Neural progenitor cell (in vitro differentiated cells): ENCODE measurements around the gene RCOR1.

Experiments used
- EZH2 ChIP-seq: fragments of 200-600 bp; sonication (generic); IDR thresholded peaks from 2 replicates; pipeline ENCODE4 v1.6.1; 2017; ENCODE audit warnings: antibody characterized with exemption, mild to moderate bottlenecking, moderate library complexity
- EZH2phosphoT487 ChIP-seq: fragments of 200-600 bp; sonication (generic); IDR thresholded peaks from 2 replicates; pipeline ENCODE4 v1.6.1; 2017; ENCODE audit warnings: antibody characterized with exemption
- TF ChIP-seq, protein P1 (sequence below): fragments of 200-600 bp; sonication (generic); IDR thresholded peaks from 2 replicates; pipeline ENCODE4 v1.5.1; 2017; ENCODE audit warnings: antibody characterized with exemption, mild to moderate bottlenecking

DNA sequence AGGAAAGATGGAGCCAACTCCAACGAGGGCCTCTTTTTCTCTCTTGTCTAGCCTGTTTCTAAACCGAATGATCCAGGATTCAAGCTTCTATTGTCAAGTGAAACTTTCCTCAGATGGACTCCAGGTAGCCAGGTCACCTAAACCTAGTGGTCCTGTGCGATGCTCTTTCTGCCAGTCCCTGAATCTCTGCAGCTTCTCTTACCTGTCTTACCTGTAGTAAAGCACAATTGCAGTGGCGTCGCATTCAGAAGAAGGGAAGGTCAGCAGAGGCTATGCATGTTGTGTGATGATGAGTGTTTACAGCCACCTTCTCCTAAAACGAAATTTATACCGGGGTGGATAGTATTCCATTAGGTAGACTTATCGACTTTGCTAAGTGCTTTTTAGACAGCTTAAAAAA, 137.4 kb downstream of the RCOR1 start:
- TF ChIP-seq, protein P1, sequence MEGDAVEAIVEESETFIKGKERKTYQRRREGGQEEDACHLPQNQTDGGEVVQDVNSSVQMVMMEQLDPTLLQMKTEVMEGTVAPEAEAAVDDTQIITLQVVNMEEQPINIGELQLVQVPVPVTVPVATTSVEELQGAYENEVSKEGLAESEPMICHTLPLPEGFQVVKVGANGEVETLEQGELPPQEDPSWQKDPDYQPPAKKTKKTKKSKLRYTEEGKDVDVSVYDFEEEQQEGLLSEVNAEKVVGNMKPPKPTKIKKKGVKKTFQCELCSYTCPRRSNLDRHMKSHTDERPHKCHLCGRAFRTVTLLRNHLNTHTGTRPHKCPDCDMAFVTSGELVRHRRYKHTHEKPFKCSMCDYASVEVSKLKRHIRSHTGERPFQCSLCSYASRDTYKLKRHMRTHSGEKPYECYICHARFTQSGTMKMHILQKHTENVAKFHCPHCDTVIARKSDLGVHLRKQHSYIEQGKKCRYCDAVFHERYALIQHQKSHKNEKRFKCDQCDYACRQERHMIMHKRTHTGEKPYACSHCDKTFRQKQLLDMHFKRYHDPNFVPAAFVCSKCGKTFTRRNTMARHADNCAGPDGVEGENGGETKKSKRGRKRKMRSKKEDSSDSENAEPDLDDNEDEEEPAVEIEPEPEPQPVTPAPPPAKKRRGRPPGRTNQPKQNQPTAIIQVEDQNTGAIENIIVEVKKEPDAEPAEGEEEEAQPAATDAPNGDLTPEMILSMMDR = no peak
- TF ChIP-seq EZH2 (no peak), EZH2phosphoT487 (no peak)
